NCI-H2029 treated with DMSO at 0.1 percent for 48 hours (cell line): ENCODE measurements around the gene SLX9.
A peak's percentile ranks its signal among the peaks of the same experiment; 100 is the strongest.
"Not testable (repeated sequence)": the region's sequence is repeated elsewhere in the genome, so short reads cannot be mapped to it uniquely, and the experiment has no call there.

Source experiments
- DNase-seq: peaks from one replicate; lab custom pipeline; 2025; lab: John Stamatoyannopoulos, UW

Gene SLX9

GRCh38 chr21:44902268-44903049 is 37.4 kb upstream of the SLX9 start:
- no peak for DNase-seq

DNA sequence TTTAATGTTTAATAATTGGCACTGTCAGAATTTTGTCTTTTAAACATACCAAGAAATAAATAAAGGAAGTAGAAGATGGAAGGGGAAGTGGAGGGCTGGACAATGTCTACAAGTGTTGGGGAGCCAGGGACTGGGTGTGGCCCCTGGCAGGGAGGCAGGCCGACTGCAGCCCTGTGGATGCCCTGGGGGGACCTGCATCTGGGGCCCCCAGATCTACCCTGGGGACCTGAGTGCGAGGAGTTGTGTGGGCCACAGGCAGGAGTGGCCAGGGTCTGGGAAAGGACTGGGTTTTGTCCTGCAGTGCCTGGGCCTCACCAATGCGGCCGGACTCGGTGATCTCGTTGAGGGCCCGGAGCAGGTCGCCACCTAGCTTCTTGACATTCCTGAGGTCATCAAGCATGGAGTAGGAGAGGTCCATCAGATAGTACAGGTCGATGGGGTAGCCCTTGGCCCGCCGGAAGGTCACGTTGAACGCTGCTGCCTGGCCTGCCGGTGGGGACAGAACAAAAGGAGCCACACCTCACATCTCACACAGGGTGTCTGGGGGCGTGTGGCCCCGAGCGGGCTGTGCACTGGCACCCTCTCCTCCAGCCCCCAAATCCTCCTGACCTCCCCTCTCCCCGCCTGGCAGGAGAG is 36.7 kb upstream of the SLX9 start:
- no peak for DNase-seq

- no peak for DNase-seq
Observed at GRCh38 chr21:44903689-44904088, 36.1 kb upstream of the SLX9 start.

- DNase-seq, result no peak
Observed at GRCh38 chr21:44904141-44904923, 35.5 kb upstream of the SLX9 start.

DNA sequence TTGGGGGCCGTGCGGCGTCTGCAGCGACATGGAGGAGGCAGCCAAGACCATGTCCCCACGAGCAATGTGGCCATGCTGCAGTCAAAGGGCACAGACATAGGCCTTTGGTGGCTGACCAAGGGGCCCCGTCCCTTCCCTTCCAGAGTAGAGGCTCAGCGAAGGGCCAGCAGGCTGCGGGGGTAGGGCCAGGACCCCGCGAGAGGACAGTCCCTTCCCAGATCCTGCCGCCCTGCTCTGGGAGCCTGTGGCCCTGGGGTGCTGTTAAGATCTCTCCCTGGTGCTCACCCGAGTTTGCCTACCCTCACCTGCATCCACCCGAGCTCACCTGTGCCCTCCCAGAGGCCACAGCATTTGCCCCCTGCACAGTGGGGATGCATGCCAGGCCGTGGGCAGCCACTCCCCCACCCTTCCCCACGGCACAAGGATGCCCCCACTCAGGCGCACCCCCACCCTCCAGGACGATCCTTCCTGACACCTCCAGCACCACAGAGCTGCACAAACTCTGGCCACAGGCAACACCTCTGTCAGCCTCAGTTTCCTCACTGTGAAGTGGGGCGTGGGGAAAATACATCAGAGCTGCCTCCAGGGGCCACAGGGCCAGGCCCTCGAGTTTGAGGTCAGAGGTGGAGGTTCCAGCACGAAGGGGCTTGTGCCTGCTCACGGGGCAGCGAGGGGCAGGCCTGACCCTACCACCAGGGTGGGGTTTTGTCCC is 34.7 kb upstream of the SLX9 start:
- DNase-seq, result no peak

GRCh38 chr21:44905728-44906090 is 34.1 kb upstream of the SLX9 start:
- no peak for DNase-seq

DNA sequence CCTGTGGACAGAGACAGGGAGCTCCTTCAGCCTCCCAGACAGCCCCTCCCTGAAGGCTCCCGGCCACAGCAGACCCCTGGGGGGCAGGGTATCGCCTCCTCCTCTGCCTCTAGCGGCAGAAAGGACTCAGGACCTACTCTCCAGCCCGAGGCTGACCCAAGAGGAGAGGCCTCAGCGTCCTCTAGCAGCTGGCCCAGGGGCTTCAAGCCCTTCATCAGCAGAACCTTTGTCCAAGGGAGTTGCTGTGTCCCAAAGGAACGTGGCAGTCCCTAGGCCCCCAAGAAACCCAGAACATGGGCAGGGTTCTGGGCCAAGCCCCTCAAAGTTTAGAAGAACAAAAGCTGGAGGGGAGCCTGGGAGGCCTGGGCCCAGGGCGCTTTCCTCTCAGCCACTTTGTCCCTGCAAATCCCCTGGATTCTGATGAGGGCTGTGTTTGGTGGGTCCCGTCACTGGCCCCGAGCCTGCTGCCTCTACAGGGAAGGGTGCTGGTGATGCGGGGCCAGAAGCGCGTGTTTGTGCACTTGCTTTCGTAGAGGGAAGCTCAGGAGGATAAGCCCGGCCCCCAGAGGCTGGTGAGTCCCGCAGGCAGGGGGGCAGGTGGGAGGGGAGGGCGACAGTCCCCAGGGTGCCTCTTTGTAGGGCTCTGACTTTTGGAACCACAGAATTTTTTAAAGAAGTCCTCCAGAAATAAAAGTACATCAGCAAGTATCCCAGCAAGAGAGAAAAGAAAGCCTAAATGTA is 32.4 kb upstream of the SLX9 start:
- no peak for DNase-seq

GRCh38 chr21:44907966-44908895 is 31.6 kb upstream of the SLX9 start:
- no peak for DNase-seq

DNA sequence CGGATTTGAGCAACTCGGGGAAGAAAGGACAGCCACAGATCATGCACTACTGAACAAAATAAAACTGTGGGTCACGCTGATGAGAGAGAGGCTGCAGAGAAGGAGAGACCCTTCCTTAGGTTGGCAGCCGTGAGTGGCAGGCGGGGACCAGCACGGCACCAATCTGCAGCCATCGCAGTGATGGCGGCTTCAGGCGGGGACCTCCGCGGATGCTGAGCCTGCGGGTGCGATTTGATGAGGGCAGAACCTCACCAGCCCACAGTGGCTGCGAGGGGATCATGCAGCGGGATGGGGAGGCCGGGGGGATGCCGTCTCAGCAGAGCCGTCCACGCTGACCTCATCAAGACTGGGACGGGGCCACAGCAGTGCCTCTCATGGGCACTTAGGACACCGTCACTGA is 30.9 kb upstream of the SLX9 start:
- no peak for DNase-seq

- no peak for DNase-seq
Observed at GRCh38 chr21:44909719-44910118, 30.1 kb upstream of the SLX9 start.

DNA sequence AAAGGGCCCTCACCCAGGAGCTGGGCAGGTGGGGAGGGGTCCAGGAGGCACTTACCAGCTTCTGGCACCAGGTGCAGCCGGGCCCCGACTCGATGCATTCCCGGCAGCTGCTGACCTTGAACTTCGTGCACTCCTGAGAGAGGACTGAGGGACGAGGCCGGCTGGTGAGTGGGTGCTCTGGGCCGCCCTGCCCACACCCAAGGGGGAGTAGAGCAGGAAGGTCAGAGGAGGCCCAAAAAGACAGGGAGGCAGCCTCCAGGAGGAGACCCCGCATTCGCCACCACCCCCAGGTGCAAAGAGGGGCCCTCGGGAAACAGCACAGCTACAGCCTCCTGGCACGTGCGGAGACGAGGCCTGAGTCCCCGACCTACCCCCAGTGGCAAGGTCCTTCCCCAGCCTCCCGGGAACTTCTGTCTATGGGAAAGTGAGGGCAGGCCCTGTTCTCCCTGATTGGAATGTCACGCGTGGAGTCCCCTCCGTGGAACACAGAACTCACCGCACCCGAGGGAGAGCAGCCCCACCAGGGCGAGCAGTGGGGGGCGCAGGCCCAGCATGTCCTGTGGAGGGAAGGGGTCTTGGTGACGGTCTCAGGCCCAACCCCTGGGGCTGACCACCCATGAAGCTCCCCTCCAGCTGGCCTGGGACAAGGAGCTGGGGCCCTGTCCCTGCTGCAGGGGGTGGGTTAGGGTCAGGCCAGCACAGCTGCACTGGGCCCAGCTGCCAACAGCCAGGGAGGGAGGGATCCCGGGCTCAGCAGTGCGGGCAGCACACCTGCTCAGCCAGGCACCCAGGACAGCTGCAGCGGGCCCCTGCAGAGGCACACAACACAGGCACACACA is 29.4 kb upstream of the SLX9 start:
- DNase-seq, result no peak

GRCh38 chr21:44911068-44911383 is 28.8 kb upstream of the SLX9 start:
- DNase-seq, result no peak

- DNase-seq, result peak; percentile 64
Observed at GRCh38 chr21:44911384-44912157, 28.3 kb upstream of the SLX9 start.

DNA sequence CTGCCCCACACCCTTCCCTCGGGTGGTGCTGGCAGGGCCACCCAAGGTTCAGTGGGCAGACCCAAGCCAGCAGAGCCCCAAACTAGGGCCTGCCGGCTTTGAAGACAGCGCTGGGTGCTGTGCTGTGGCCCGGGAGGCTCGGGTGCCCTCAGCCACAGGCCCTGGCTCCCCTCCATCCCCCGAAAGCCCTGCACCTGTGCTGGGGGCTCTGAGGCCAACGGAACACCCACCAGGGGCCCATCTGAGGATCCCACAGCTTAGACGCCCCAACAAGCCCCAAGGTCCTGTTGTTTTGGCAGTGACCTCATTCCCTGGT is 27.7 kb upstream of the SLX9 start:
- no peak for DNase-seq

GRCh38 chr21:44912506-44913412 is 27.1 kb upstream of the SLX9 start:
- not testable (repeated sequence) for DNase-seq

- no peak for DNase-seq
Observed at GRCh38 chr21:44913425-44914175, 26.2 kb upstream of the SLX9 start.

- DNase-seq, result no peak
Observed at GRCh38 chr21:44914176-44914874, 25.5 kb upstream of the SLX9 start.
